ENCODE results near the gene ZNF646. TPM values are rescaled to one million over a fixed set of nuclear protein-coding genes. Genes with fewer than 3 reads are reported as not detected.

Gene ZNF646
- total and polyA plus RNA-seq, 2 of the 13 experiments (the other 11 are each of a cell fraction or from before 2014, with no cell fraction given) = 3.4 to 10.9 TPM

- TF ChIP-seq ZSCAN21 (CRISPR knock-in tag; IDR thresholded peaks at IDR 0.05; ENCODE audit: borderline replicate concordance) = 0 out of 2 replicates have a peak, but pooled peaks have one; percentile 2
- no peak for TF ChIP-seq MYC (CRISPR knock-in tag; IDR thresholded peaks at IDR 0.05; ENCODE audit: borderline replicate concordance)
- TF ChIP-seq ZBTB42 (CRISPR knock-in tag; IDR thresholded peaks at IDR 0.05) = peak; percentile 16; the same call in 1 of the 2 replicates
- 0 out of 2 replicates have a peak, but pooled peaks have one; percentile 9 for TF ChIP-seq ZNF530 (CRISPR knock-in tag; IDR thresholded peaks at IDR 0.05; ENCODE audit: low read depth)
- 0 out of 2 replicates have a peak, but pooled peaks have one; percentile 4 for TF ChIP-seq AHDC1 (CRISPR knock-in tag; IDR thresholded peaks at IDR 0.05; ENCODE audit: borderline replicate concordance)
- 0 out of 2 replicates have a peak, but pooled peaks have one; percentile 54 for TF ChIP-seq PCBP1 (IDR thresholded peaks at IDR 0.05; ENCODE audit: borderline replicate concordance, low read depth, low read length)
- 0 out of 2 replicates have a peak, but pooled peaks have one; percentile 16 for TF ChIP-seq ZBTB39 (CRISPR knock-in tag; IDR thresholded peaks at IDR 0.05)
- TF ChIP-seq, protein P1, sequence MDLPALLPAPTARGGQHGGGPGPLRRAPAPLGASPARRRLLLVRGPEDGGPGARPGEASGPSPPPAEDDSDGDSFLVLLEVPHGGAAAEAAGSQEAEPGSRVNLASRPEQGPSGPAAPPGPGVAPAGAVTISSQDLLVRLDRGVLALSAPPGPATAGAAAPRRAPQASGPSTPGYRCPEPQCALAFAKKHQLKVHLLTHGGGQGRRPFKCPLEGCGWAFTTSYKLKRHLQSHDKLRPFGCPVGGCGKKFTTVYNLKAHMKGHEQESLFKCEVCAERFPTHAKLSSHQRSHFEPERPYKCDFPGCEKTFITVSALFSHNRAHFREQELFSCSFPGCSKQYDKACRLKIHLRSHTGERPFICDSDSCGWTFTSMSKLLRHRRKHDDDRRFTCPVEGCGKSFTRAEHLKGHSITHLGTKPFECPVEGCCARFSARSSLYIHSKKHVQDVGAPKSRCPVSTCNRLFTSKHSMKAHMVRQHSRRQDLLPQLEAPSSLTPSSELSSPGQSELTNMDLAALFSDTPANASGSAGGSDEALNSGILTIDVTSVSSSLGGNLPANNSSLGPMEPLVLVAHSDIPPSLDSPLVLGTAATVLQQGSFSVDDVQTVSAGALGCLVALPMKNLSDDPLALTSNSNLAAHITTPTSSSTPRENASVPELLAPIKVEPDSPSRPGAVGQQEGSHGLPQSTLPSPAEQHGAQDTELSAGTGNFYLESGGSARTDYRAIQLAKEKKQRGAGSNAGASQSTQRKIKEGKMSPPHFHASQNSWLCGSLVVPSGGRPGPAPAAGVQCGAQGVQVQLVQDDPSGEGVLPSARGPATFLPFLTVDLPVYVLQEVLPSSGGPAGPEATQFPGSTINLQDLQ (CRISPR knock-in tag; IDR thresholded peaks at IDR 0.05) = 0 out of 2 replicates have a peak, but pooled peaks have one; percentile 8
- TF ChIP-seq SP2 (CRISPR knock-in tag; IDR thresholded peaks at IDR 0.05) = peak; percentile 28; the same call in 1 of the 2 replicates
These were observed 34.8 kb downstream of the ZNF646 start (continued) for GRCh38 chr16:31108794-31109558.
